Right kidney (tissue), 1 donor: Measurements from ENCODE around the gene AAGAB.

Experiments
- DNase-seq: peaks from one replicate; pipeline ENCODE4 v3.0.0-alpha.2; 2016

The AAGAB gene

GRCh38 chr15:67212684-67213367, 41.6 kb downstream of the AAGAB start:
- DNase-seq, result no peak

DNA sequence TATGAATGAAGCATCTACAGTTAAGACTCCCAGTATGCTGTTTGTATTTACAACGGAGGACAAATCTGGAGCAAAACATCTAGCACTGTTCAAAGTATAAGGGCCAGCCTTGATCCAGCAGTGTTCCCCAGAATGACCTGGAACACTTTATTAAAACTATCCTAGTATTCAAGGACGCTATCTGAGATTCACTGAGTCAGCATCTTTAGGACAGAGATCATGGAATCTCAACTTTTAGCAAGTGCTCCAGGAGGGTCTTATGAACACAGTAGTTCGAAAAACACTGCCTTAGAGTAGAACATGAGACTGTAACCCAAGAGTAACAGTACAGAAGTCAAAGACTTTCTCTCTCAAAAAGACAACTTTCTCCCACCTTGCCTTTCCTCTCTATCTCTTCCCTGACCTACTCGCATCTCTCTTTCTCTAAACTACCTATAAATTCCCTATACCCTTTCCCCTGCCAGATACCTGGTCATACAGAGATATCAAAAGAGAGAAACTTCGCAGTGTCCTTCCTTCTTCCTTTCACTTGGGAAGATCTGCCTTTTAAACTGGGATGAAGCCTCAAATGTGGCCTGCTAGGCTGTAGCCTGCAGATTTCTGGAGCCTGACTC, 43.8 kb downstream of the AAGAB start:
- no peak for DNase-seq

DNA sequence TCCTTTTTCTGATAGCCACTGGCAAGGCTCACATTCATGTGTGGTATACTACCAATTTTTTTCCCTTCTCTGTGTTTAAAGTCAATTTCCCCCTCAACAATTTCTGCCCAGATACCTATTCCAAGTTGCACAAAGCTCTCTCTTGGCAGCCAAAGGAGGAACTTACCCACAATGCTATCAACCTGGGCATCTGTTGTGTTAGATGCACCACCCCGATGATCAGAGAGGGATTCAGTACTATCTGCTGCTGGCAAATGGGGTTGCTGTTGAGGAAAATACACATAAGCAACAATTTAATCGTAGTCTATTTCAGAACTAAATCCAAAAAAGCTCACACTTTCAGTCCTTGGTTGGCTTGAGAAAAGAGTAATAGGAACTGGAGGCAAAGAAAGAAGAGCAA, 46.1 kb downstream of the AAGAB start:
- no peak for DNase-seq

- DNase-seq, result no peak
These were observed 46.8 kb downstream of the AAGAB start for GRCh38 chr15:67207555-67208207.

- DNase-seq, result no peak
These were observed 51.5 kb downstream of the AAGAB start for GRCh38 chr15:67202991-67203390.

- no peak for DNase-seq
These were observed 52.4 kb downstream of the AAGAB start for GRCh38 chr15:67202091-67202490.

DNA sequence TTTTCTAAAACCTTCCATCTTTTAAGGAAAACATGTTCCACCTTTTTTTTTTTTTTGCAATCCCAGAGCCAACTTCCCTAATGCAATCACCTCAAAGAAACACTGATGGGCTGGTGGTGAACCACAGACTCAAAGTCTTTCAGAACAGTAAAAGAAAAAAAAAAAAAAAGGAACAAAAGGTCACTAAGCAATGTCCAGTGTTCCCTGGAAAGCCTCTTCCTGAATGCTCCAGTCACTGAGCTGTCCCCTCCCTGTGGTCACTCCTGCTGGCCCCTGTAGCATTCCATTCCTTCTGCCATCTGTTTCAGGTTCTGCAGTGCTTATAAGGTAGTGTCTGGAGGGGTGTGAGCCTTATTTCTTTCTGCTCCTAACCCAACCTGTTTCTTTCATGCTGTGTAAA, 53.3 kb downstream of the AAGAB start:
- no peak for DNase-seq

DNA sequence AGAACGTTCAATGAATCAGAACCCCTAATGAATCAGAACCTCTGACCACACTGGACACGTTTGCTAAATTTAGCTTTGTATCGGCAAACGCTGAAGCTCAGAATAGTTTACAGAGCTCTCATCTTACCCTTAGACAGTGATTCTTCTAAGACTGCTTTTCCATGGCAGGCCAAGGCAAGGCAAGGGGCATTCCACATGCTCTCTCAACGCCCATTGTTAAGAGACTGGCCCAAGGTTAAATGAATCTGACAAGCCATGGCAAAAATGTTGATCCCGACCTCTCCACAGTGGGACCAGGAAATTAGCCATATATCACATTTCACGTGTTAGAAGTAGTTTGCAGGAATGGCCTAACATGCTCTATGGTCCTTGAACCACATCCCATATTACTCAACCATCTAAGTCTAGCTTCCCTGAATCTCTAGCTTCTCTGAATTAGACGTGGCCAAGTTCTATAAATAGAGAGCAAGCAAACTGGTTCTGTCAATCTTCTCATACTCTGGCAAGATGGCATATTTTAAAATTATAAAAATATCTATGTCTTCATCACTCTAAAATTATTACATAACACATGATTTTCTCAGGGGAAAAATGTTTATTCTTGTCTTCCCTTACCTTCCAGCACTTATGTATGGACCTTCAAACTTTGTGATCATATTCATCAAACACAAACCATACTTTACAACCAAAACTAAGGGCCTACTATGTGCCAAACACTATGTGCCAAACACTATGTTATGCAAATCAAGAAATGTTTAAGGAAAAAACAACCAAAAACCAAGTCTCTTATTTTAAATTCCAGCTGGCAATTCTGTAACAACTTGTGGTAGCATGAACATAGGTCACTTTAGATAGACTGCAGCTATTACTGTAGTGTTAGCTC, 54.3 kb downstream of the AAGAB start:
- DNase-seq, result no peak

GRCh38 chr15:67199391-67199790, 55.1 kb downstream of the AAGAB start:
- DNase-seq, result no peak

GRCh38 chr15:67198157-67198754, 56.2 kb downstream of the AAGAB start:
- DNase-seq, result no peak

- no peak for DNase-seq
These were observed 57.1 kb downstream of the AAGAB start for GRCh38 chr15:67197364-67197695.

DNA sequence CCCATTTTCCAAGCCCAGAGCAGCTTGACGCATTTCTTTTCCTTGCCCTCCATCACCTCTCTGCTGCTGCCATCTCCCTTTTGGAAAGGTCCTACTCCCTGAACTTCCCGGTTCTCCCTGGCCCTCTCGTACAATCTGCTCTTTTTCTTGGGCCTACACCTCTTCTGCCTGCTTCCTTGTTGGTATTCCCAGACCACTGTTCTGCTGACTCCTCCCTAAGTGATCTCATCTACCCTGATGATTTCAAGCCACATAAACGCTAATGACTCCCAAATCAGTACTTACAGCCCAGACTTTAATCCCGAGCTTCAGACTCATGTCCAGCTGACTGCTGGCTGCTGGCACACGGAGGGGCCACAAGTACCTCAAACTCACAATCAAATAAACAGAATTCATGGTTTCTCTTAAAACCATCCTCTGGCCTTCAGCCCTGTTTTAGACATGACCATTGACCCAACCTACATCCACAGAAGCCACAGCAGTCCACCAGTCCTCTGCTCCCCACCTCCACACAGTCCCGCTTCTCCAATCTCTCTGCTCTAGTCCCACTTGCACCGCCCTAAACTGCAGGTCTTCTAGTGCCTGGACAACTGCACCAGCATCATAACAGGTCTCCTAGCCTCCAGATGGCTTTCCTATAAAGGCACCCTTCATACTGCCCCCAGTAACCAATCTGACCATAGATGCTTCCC, 57.6 kb downstream of the AAGAB start:
- no peak for DNase-seq

- DNase-seq, result no peak
These were observed 58.2 kb downstream of the AAGAB start for GRCh38 chr15:67196222-67196621.

DNA sequence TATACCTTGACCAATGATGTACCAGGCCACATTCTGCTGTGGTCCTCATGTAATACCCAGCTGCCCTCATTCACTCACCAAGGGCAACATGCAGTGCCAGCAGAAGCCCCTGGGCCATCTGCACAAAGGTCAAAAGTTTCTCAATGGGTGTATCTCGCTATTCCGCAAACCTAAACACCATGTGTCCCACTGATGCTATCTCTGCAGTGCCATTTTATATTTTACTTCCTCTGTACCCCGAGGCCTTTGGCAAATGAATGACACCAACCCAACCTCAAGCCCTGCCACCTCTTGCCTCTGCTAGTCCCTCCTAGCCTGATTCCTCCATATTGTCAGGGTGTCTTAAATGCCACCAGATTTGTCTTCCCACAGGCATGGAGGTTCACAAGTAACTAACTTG, 59.2 kb downstream of the AAGAB start:
- no peak for DNase-seq

- no peak for DNase-seq
These were observed 60.0 kb downstream of the AAGAB start for GRCh38 chr15:67194171-67195114.

DNA sequence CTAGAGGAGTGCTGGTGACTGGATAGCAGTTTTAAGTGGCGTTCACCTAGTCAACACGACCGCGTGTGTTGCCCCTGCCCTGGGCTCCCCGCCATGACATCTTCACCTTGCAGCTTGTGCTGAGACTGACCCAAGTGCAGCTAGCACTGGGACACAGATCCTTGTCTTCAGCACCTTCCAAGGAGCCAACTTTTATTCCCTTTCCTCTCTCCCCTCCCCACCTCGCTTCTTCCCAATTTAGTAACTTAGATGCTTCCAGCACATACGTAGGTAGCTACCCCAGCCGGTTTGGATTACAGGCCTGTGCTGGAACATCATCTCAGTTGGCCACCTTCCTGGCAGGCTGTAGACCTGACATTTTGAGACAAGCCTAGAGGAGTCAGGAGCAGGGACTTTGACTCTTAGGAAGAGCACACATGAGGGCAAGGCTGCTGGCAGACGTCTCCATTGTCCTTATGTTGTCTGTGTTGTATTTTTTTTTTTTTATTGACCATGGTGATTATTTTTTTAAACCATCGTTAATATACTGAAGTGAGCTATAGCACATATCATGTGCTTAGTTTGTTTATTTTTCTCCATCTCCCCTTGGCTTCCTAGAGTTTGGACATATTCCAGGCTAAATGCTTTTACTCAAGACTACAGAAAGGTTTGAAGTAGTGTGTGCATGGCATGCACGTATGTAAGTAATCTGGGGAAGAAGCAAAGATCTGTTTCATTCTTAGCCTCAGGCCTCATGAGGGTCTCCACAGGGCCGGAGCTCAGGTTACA, 61.1 kb downstream of the AAGAB start:
- no peak for DNase-seq

DNA sequence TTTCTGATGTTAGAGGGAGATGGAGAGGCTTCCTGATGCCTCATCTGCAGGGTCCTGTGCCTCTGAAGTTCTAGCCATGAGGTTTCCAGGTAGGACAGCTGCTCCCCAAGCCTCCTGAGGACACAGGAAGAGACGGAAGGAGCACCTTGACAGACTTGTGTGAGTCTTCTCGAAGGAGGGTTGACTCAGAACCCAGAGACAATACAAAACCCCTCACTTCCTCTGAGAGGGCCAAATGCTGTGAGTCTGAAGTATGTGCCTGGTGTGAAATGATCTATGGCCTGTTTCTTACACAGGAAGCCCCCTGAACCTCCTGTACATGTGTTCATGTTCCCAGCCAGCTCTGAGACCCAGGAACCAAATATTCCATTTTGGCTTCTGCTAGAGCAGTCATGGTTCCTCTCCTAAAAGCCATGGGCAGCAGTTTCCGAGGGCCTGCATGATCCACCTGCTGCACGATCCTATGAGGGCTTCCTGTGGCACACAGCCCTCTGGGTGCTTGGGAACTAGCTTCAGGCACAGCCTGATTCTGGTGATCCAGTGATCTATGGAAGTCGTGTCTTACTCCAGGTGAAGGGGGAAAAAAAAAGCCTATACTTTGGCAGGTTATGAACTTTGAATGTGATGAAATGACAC, 62.2 kb downstream of the AAGAB start:
- DNase-seq, result no peak

DNA sequence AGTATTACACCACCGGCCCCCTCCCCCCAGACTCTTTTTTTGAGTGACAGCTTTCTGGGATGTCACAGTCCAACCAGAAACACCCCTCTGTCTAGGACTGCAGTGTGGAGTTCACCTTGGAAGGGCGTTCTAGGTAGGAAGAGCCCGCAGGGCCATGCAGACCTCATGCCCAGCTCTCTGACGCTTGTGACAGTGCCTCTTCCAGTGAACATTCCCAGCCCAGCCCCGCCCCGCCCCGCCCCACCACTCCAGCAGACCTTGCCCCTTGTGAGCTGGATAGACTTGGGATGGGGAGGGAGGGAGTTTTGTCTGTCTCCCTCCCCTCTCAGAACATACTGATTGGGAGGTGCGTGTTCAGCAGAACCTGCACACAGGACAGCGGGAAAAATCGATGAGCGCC, 63.6 kb downstream of the AAGAB start:
- DNase-seq, result no peak

DNA sequence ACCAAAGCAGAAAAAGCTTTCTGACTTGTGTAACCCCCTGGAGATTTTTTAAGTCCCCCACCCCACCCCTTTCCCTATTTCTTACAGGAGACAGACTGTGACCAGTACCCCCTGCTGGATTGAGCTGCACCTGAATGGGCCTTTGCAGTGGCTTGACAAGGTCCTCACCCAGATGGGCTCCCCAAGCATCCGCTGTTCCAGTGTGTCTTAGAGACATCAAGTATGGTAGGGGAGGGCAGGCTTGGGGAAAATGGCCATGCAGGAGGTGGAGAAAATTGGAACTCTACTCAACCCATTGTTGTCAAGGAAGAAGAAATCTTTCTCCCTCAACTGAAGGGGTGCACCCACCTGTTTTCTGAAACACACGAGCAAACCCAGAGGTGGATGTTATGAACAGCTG, 64.1 kb downstream of the AAGAB start:
- no peak for DNase-seq
